GM21723 (cell line): Measurements from ENCODE around the gene ADAP1.

Experiments
- ATAC-seq: cut with Tn5 transposase; IDR thresholded peaks from one replicate; pipeline ENCODE4 v1.9.1; 2021; ENCODE audit warnings: mild to moderate bottlenecking, moderate library complexity; ENCODE audit not compliant: unreplicated experiment

Gene ADAP1

GRCh38 chr7:910931-911431, 43.5 kb downstream of the ADAP1 start:
- ATAC-seq = no peak

- no peak for ATAC-seq
Observed at GRCh38 chr7:910441-910861, 44.0 kb downstream of the ADAP1 start.

GRCh38 chr7:909358-910329, 44.8 kb downstream of the ADAP1 start:
- ATAC-seq = no peak

GRCh38 chr7:908591-909357, 45.7 kb downstream of the ADAP1 start:
- peak; percentile 68 for ATAC-seq

GRCh38 chr7:908159-908581, 46.3 kb downstream of the ADAP1 start:
- no peak for ATAC-seq

- ATAC-seq = no peak
Observed at GRCh38 chr7:907158-907980, 47.1 kb downstream of the ADAP1 start.

- no peak for ATAC-seq
Observed at GRCh38 chr7:906776-907157, 47.7 kb downstream of the ADAP1 start.

- no peak for ATAC-seq
Observed at GRCh38 chr7:904847-905246, 49.6 kb downstream of the ADAP1 start.

- ATAC-seq = no peak
Observed at GRCh38 chr7:903921-904755, 50.3 kb downstream of the ADAP1 start.

GRCh38 chr7:902996-903395, 51.5 kb downstream of the ADAP1 start:
- ATAC-seq = no peak

- peak; percentile 40 for ATAC-seq
Observed at GRCh38 chr7:901388-902154, 52.9 kb downstream of the ADAP1 start.

- peak; percentile 26 for ATAC-seq
Observed at GRCh38 chr7:901041-901387, 53.5 kb downstream of the ADAP1 start.

GRCh38 chr7:900331-901040, 54.0 kb downstream of the ADAP1 start:
- ATAC-seq = no peak

GRCh38 chr7:899806-900205, 54.7 kb downstream of the ADAP1 start:
- no peak for ATAC-seq

- no peak for ATAC-seq
Observed at GRCh38 chr7:898855-899681, 55.4 kb downstream of the ADAP1 start.

GRCh38 chr7:898460-898854, 56.0 kb downstream of the ADAP1 start:
- ATAC-seq = no peak

GRCh38 chr7:897771-898376, 56.6 kb downstream of the ADAP1 start:
- ATAC-seq = no peak
